ENCODE data around the gene VENTX. TPM values are rescaled to one million over a fixed set of nuclear protein-coding genes. Genes with fewer than 3 reads are reported as not detected.
"Not testable (repeated sequence)": the region's sequence is repeated elsewhere in the genome, so short reads cannot be mapped to it uniquely, and the experiment has no call there.

VENTX gene
- total RNA-seq, 4 donors from 2014 or later, result 0.17 to 2.3 (median 0.21) TPM; not detected in 1

GRCh38 chr10:133217800-133218589, 19.7 kb upstream of the VENTX start:
- no peak for TF ChIP-seq POLR2AphosphoS5 (IDR thresholded peaks at IDR 0.05)
- no peak for TF ChIP-seq EP300 (IDR thresholded peaks at IDR 0.05)
- no peak for TF ChIP-seq POLR2A (IDR thresholded peaks at IDR 0.05)
- TF ChIP-seq CTCF (IDR thresholded peaks at IDR 0.05), result no peak
- Histone ChIP-seq H3K27ac (no peak overlapping the region), H3K27me3 (peaks cover 53% of the 10 kb centered on the region), H3K36me3 (no peaks in the 10 kb centered on the region), H3K9me3 (no peaks in the 10 kb centered on the region), H3K4me1 (no peaks in the 10 kb centered on the region), H3K4me3 (no peak overlapping the region)
- WGBS, result 86% methylated on average over 17 of the region's 25 CpGs
- no peak for DNase-seq (ENCODE audit: low spot score in 2 of 2)

GRCh38 chr10:133218891-133219290, 18.8 kb upstream of the VENTX start:
- TF ChIP-seq CTCF (IDR thresholded peaks at IDR 0.05), result no peak
- no peak for TF ChIP-seq EP300 (IDR thresholded peaks at IDR 0.05)
- TF ChIP-seq POLR2AphosphoS5 (IDR thresholded peaks at IDR 0.05), result no peak
- no peak for TF ChIP-seq POLR2A (IDR thresholded peaks at IDR 0.05)
- Histone ChIP-seq H3K9me3 (no peaks in the 10 kb centered on the region), H3K36me3 (no peaks in the 10 kb centered on the region), H3K4me1 (no peaks in the 10 kb centered on the region), H3K27ac (no peak overlapping the region), H3K4me3 (no peak overlapping the region), H3K27me3 (peaks cover 51% of the 10 kb centered on the region)
- DNase-seq (ENCODE audit: low spot score in 2 of 2), result no peak
- 45% methylated on average over 17 of the region's 20 CpGs for WGBS

- Histone ChIP-seq H3K27ac (no peak overlapping the region), H3K36me3 (no peaks in the 10 kb centered on the region), H3K4me3 (no peak overlapping the region), H3K9me3 (no peaks in the 10 kb centered on the region), H3K27me3 (peaks cover 55% of the 10 kb centered on the region), H3K4me1 (no peaks in the 10 kb centered on the region)
- DNase-seq (ENCODE audit: low spot score in 2 of 2), result no peak
- no CpG with 5 or more reads among the region's 28 CpGs for WGBS
- no peak for TF ChIP-seq CTCF (IDR thresholded peaks at IDR 0.05)
- no peak for TF ChIP-seq POLR2A (IDR thresholded peaks at IDR 0.05)
- no peak for TF ChIP-seq EP300 (IDR thresholded peaks at IDR 0.05)
- no peak for TF ChIP-seq POLR2AphosphoS5 (IDR thresholded peaks at IDR 0.05)
Measured at GRCh38 chr10:133219782-133220181, 17.9 kb upstream of the VENTX start.

GRCh38 chr10:133221331-133221730, 16.3 kb upstream of the VENTX start:
- no peaks in the 10 kb centered on the region for H3K9me3 ChIP-seq
- WGBS, result 90% methylated on average over 10 of the region's 11 CpGs
- no peak for DNase-seq (ENCODE audit: low spot score in 2 of 2)
- H3K27ac ChIP-seq, result no peak overlapping the region
- peaks cover 64% of the 10 kb centered on the region for H3K27me3 ChIP-seq
- no peak overlapping the region for H3K4me3 ChIP-seq
- H3K4me1 ChIP-seq, result no peaks in the 10 kb centered on the region
- no peaks in the 10 kb centered on the region for H3K36me3 ChIP-seq
- TF ChIP-seq CTCF (IDR thresholded peaks at IDR 0.05) (no peak), EP300 (IDR thresholded peaks at IDR 0.05) (no peak), POLR2AphosphoS5 (IDR thresholded peaks at IDR 0.05) (no peak), POLR2A (IDR thresholded peaks at IDR 0.05) (no peak)

GRCh38 chr10:133221756-133222155, 15.9 kb upstream of the VENTX start:
- not testable (repeated sequence) for H3K36me3 ChIP-seq; H3K27ac ChIP-seq; DNase-seq (ENCODE audit: low spot score in 2 of 2); H3K9me3 ChIP-seq; H3K4me1 ChIP-seq; H3K4me3 ChIP-seq
- WGBS, result 94% methylated on average over 17 of the region's 22 CpGs
- peaks cover 64% of the 10 kb centered on the region for H3K27me3 ChIP-seq

Data from suprapubic skin (tissue), 4 donors.